Prostate gland (tissue), 2 donors: ENCODE results near the gene POMC.
"Not testable (repeated sequence)": the region's sequence is repeated elsewhere in the genome, so short reads cannot be mapped to it uniquely, and the experiment has no call there.

Experiments used
- POLR2A ChIP-seq: fragments of 450-650 bp; IDR thresholded peaks from one replicate; pipeline ENCODE4 v1.6.1; 2016; ENCODE audit warnings: antibody characterized with exemption, mild to moderate bottlenecking
- TF ChIP-seq, protein P1 (sequence below), 4 experiments: fragments of 200-600 bp in 2 of 4; fragments of 450-650 bp in 2 of 4; sonication (generic) in 2 of 4; IDR thresholded peaks; 1 replicate in 3 of 4; 2 replicates in 1 of 4; pipeline ENCODE4 v1.5.1; 2016 to 2019; ENCODE audit warnings: antibody characterized with exemption in 4 of 4, mild to moderate bottlenecking in 2 of 4, moderate library complexity in 2 of 4

DNA sequence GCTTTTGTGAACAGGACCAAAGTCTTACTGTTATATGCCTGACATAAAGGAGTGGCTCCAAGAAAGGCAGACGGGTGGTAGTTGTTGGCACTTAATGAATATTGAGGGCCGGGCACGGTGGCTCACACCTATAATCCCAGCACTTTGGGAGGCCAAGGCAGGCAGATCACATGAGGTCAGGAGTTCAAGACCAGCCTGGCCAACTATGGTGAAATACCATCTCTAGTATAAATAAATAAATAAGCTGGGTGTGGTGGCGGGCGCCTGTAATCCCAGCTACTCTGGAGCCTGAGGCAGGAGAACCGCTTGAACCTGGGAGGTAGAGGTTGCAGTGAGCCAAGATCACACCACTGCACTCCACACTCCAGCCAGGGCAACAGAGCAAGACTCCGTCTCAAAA lies 6.3 kb downstream of the POMC start:
- TF ChIP-seq, protein P1, sequence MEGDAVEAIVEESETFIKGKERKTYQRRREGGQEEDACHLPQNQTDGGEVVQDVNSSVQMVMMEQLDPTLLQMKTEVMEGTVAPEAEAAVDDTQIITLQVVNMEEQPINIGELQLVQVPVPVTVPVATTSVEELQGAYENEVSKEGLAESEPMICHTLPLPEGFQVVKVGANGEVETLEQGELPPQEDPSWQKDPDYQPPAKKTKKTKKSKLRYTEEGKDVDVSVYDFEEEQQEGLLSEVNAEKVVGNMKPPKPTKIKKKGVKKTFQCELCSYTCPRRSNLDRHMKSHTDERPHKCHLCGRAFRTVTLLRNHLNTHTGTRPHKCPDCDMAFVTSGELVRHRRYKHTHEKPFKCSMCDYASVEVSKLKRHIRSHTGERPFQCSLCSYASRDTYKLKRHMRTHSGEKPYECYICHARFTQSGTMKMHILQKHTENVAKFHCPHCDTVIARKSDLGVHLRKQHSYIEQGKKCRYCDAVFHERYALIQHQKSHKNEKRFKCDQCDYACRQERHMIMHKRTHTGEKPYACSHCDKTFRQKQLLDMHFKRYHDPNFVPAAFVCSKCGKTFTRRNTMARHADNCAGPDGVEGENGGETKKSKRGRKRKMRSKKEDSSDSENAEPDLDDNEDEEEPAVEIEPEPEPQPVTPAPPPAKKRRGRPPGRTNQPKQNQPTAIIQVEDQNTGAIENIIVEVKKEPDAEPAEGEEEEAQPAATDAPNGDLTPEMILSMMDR (IDR thresholded peaks at IDR 0.05), result not testable (repeated sequence)
- TF ChIP-seq POLR2A, result not testable (repeated sequence)
